Measurements from ENCODE around the gene CEBPZOS.

The CEBPZOS gene

GRCh38 chr2:37231241-37232130 lies 35.2 kb downstream of the CEBPZOS start, which contains the start of the genes CEBPZ and NDUFAF7:
Gene CEBPZ (minus strand): TSS chr2:37231596. CDS start chr2:37231567, 29 bp downstream.
Gene NDUFAF7 (plus strand): TSS chr2:37231658. CDS start chr2:37231706, 48 bp downstream.
- H2AFZ ChIP-seq (ENCODE audit: low read depth, low read length): peak within 1 kb of the TSS; percentile 75
- peak within 1 kb of the TSS; percentile 94 for H3K9ac ChIP-seq (ENCODE audit: low read length)
- H3K27ac ChIP-seq (ENCODE audit: low read length): peak within 1 kb of the TSS; percentile 52
- peak within 1 kb of the TSS; percentile 96 for H3K4me2 ChIP-seq (ENCODE audit: low read length)
- H3K9me3 ChIP-seq (ENCODE audit: insufficient read depth, low read length): no peaks in the 10 kb centered on the region
- no peaks in the 10 kb centered on the region for H3K27me3 ChIP-seq (ENCODE audit: low read depth, low read length)
- peaks cover 22% of the 10 kb centered on the region for H3K4me1 ChIP-seq (ENCODE audit: low read length)
- H4K20me1 ChIP-seq (ENCODE audit: insufficient read depth, low read length): peaks cover 21% of the 10 kb centered on the region; the same call in 1 of the 2 replicates
- peak within 1 kb of the TSS; percentile 96 for H3K4me3 ChIP-seq (ENCODE audit: low read length)
- peaks cover 17% of the 10 kb centered on the region for H3K36me3 ChIP-seq (replicated peaks; ENCODE audit: low read depth, low read length)
- H3K79me2 ChIP-seq (ENCODE audit: low read length): peaks cover 89% of the 10 kb centered on the region
- no peak for TF ChIP-seq CTCF (IDR thresholded peaks at IDR 0.05; ENCODE audit: low read depth, low read length)
- no peak for TF ChIP-seq EZH2phosphoT487 (IDR thresholded peaks at IDR 0.05; ENCODE audit: low read depth)

DNA sequence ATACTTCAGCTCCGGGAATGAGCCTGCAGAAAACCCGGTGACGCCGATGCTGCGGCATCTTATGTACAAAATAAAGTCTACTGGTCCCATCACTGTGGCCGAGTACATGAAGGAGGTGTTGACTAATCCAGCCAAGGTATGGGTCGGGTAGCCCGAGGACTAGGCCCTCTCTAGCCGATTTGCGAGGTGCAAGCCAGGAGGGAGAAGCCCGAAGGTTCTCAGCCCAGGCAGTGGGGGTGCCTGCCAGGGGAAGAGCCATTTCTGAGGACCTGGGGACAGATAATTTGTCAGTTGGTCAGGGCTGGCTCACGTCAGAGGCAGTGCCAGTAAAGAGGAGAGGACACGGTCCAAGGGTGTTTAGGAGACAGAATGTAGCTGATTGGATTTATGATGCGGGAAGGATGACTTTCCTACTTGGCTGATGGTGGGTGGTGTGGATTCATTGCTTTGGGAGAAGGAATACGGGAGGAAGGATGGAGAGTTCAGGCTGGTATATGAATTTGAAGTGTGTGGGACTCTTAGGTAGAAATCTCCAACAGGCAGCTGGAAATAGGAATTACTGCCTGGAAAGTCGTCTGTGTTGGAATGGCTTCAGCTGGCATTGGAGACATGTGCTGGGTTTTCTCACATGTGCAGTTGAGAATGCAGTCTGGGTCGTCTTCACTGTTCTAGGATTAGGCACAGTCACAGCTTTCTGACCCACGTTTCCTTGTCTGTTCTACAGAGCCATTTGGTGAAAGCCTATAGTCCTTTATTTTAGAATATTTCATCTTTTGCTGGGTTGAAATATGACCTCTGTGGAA lies 36.0 kb downstream of the CEBPZOS start:
- TF ChIP-seq EZH2phosphoT487 (IDR thresholded peaks at IDR 0.05; ENCODE audit: low read depth) (no peak), CTCF (IDR thresholded peaks at IDR 0.05; ENCODE audit: low read depth, low read length) (no peak)
- Histone ChIP-seq H3K9me3 (ENCODE audit: insufficient read depth, low read length) (no peaks in the 10 kb centered on the region), H3K4me2 (ENCODE audit: low read length) (peak overlapping the region; percentile 96), H4K20me1 (ENCODE audit: insufficient read depth, low read length) (peaks cover 17% of the 10 kb centered on the region; the same call in 1 of the 2 replicates), H3K79me2 (ENCODE audit: low read length) (peaks cover 80% of the 10 kb centered on the region), H3K9ac (ENCODE audit: low read length) (peak overlapping the region; percentile 94), H3K4me1 (ENCODE audit: low read length) (peaks cover 22% of the 10 kb centered on the region), H3K27ac (ENCODE audit: low read length) (peak overlapping the region; percentile 52; the same call in 1 of the 2 replicates), H3K4me3 (ENCODE audit: low read length) (peak overlapping the region; percentile 96), H3K36me3 (replicated peaks; ENCODE audit: low read depth, low read length) (peaks cover 11% of the 10 kb centered on the region), H2AFZ (ENCODE audit: low read depth, low read length) (peak overlapping the region; percentile 75; the same call in 1 of the 2 replicates), H3K27me3 (ENCODE audit: low read depth, low read length) (no peaks in the 10 kb centered on the region)

- Histone ChIP-seq H4K20me1 (ENCODE audit: insufficient read depth, low read length) (no peaks in the 10 kb centered on the region), H3K4me2 (ENCODE audit: low read length) (no peak overlapping the region), H3K9me3 (ENCODE audit: insufficient read depth, low read length) (no peaks in the 10 kb centered on the region), H3K79me2 (ENCODE audit: low read length) (no peaks in the 10 kb centered on the region), H3K36me3 (replicated peaks; ENCODE audit: low read depth, low read length) (peaks cover 45% of the 10 kb centered on the region), H3K27me3 (ENCODE audit: low read depth, low read length) (no peaks in the 10 kb centered on the region), H3K4me1 (ENCODE audit: low read length) (no peaks in the 10 kb centered on the region), H3K9ac (ENCODE audit: low read length) (no peak overlapping the region), H2AFZ (ENCODE audit: low read depth, low read length) (no peak overlapping the region), H3K4me3 (ENCODE audit: low read length) (no peak overlapping the region), H3K27ac (ENCODE audit: low read length) (no peak overlapping the region)
- no peak for TF ChIP-seq EZH2phosphoT487 (IDR thresholded peaks at IDR 0.05; ENCODE audit: low read depth)
- no peak for TF ChIP-seq CTCF (IDR thresholded peaks at IDR 0.05; ENCODE audit: low read depth, low read length)
Observed at GRCh38 chr2:37243435-37243834, 47.1 kb downstream of the CEBPZOS start.

Data from OCI-LY3 (cell line).